ENCODE results near the gene MYO3B. TPM values are rescaled to one million over a fixed set of nuclear protein-coding genes. Genes with fewer than 3 reads are reported as not detected.
A peak's percentile ranks its signal among the peaks of the same experiment; 100 is the strongest.

The MYO3B gene
- total and polyA plus RNA-seq, 2 experiments from 2014 or later: 0.11 TPM; not detected in 1

DNA sequence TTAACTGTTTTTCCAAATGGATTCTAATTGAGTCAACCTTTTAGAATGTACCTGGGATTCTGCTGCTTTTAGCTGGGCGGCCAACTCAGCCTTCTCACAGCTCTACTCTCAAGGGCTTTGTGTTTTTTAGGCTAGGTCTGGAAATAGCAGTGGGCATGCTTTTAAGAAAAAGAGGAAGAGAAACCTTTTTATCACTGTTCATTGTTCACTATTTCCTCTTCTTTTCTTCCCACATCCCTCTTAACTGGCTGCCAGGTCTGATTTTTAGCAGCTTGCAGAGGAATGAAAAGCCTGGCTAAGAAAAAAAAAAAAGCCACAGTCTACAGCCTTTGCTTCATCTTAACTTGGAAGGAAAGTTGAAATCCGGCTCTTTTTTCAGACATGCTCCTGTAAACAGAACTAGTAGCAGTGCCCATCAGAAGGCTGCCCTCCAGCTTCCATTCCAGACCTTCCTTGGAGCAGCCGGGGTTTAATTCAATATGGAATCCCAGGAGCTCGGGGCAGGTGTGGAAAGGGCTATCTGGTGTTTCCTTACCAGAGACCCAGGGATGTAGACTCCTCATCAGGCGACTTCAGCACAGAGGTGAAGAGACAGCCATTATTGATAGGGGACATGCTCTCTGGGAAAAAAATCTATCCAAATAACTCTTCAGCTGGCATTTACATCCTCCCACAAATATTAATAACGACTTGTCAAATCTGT is 230.7 kb downstream of the MYO3B start:
- DNase-seq: no peak
- H3K79me2 ChIP-seq (ENCODE audit: insufficient read depth): no peaks in the 10 kb centered on the region
- no peaks in the 10 kb centered on the region for H3K36me3 ChIP-seq (ENCODE audit: low read depth)
- WGBS, 2 experiments (ENCODE audit: low coverage in 1 of 2, low lambda C conversion rate in 2 of 2, missing lambda C conversion rate in 2 of 2): 19 to 23% methylated on average over 6 of the region's 6 CpGs
- H3K27ac ChIP-seq: no peak overlapping the region
- H4K20me1 ChIP-seq (ENCODE audit: insufficient read depth): no peaks in the 10 kb centered on the region
- no peak overlapping the region for H3K4me3 ChIP-seq
- in situ Hi-C loops (cut with MboI): loop anchor here (25.0 kb wide), 1 partner anchor 404 kb away; the partner anchor contains the start of gene GAD1
- no peak for TF ChIP-seq EZH2 (IDR thresholded peaks at IDR 0.05; ENCODE audit: insufficient read depth, poor library complexity, severe bottlenecking)
- TF ChIP-seq EZH2phosphoT487 (IDR thresholded peaks at IDR 0.05; ENCODE audit: insufficient read depth, low read depth): no peak
- no peak overlapping the region for H3K9ac ChIP-seq
- H3K4me2 ChIP-seq (ENCODE audit: unreplicated experiment): no peak overlapping the region
- peaks cover 14% of the 10 kb centered on the region for H3K27me3 ChIP-seq (replicated peaks; ENCODE audit: insufficient read depth)
- no peaks in the 10 kb centered on the region for H3F3A ChIP-seq (ENCODE audit: insufficient read depth)
- H3K4me1 ChIP-seq (ENCODE audit: insufficient read depth): no peaks in the 10 kb centered on the region
- H2AFZ ChIP-seq: no peak overlapping the region
- H3K9me2 ChIP-seq (ENCODE audit: insufficient read depth): no peaks in the 10 kb centered on the region
- no peaks in the 10 kb centered on the region for H3K9me3 ChIP-seq (ENCODE audit: low read depth)

GRCh38 chr2:170409164-170409535 is 231.2 kb downstream of the MYO3B start:
- H3K27ac ChIP-seq: no peak overlapping the region
- in situ Hi-C loops (cut with MboI): loop anchor here (25.0 kb wide), 1 partner anchor 403 kb away; the partner anchor contains the start of gene GAD1
- no peaks in the 10 kb centered on the region for H3K4me1 ChIP-seq (ENCODE audit: insufficient read depth)
- peak overlapping the region; percentile 41; the same call in 1 of the 2 replicates for H3K4me3 ChIP-seq
- H3F3A ChIP-seq (ENCODE audit: insufficient read depth): no peaks in the 10 kb centered on the region
- no peaks in the 10 kb centered on the region for H3K79me2 ChIP-seq (ENCODE audit: insufficient read depth)
- H3K27me3 ChIP-seq (replicated peaks; ENCODE audit: insufficient read depth): peaks cover 14% of the 10 kb centered on the region
- H3K4me2 ChIP-seq (ENCODE audit: unreplicated experiment): peak overlapping the region; percentile 61
- H3K9ac ChIP-seq: no peak overlapping the region
- no peaks in the 10 kb centered on the region for H4K20me1 ChIP-seq (ENCODE audit: insufficient read depth)
- 2 to 3% methylated on average over 9 of the region's 9 CpGs for WGBS, 2 experiments (ENCODE audit: low coverage in 1 of 2, low lambda C conversion rate in 2 of 2, missing lambda C conversion rate in 2 of 2)
- H3K9me2 ChIP-seq (ENCODE audit: insufficient read depth): no peaks in the 10 kb centered on the region
- peak; percentile 82 for DNase-seq
- no peaks in the 10 kb centered on the region for H3K36me3 ChIP-seq (ENCODE audit: low read depth)
- TF ChIP-seq EZH2 (IDR thresholded peaks at IDR 0.05; ENCODE audit: insufficient read depth, poor library complexity, severe bottlenecking): no peak
- no peak for TF ChIP-seq EZH2phosphoT487 (IDR thresholded peaks at IDR 0.05; ENCODE audit: insufficient read depth, low read depth)
- peak overlapping the region; percentile 31; the same call in 1 of the 2 replicates for H2AFZ ChIP-seq
- no peaks in the 10 kb centered on the region for H3K9me3 ChIP-seq (ENCODE audit: low read depth)

DNA sequence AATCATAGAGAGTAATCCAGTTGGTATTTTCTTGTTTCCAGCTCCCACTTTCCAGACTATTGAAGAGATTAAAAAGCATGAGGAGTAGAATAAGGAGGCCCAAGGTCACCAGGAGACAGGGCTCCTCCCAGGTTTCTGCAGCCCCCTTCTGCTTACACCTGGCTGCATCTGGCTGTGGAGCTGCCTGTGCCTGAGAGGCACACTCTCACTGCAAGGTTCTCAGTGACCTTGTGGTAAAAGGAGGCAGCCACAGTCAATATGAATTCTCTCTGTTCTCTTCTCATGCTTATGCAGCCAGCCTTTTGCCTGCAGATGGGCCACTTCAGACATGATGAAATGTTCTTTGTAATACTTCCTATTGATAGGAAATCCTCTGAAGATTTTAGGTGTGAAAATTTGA is 233.7 kb downstream of the MYO3B start:
- TF ChIP-seq EZH2 (IDR thresholded peaks at IDR 0.05; ENCODE audit: insufficient read depth, poor library complexity, severe bottlenecking) (no peak), EZH2phosphoT487 (IDR thresholded peaks at IDR 0.05; ENCODE audit: insufficient read depth, low read depth) (no peak)
- Histone ChIP-seq H3K79me2 (ENCODE audit: insufficient read depth) (no peaks in the 10 kb centered on the region), H3K9me2 (ENCODE audit: insufficient read depth) (no peaks in the 10 kb centered on the region), H3K4me1 (ENCODE audit: insufficient read depth) (no peaks in the 10 kb centered on the region), H3K27ac (no peak overlapping the region), H2AFZ (no peak overlapping the region), H3F3A (ENCODE audit: insufficient read depth) (no peaks in the 10 kb centered on the region), H4K20me1 (ENCODE audit: insufficient read depth) (no peaks in the 10 kb centered on the region), H3K9ac (no peak overlapping the region), H3K4me3 (no peak overlapping the region), H3K9me3 (ENCODE audit: low read depth) (no peaks in the 10 kb centered on the region), H3K4me2 (ENCODE audit: unreplicated experiment) (no peak overlapping the region), H3K27me3 (replicated peaks; ENCODE audit: insufficient read depth) (peaks cover 14% of the 10 kb centered on the region), H3K36me3 (ENCODE audit: low read depth) (no peaks in the 10 kb centered on the region)
- no peak for DNase-seq
- in situ Hi-C loops (cut with MboI): loop anchor here (25.0 kb wide), 1 partner anchor 401 kb away; the partner anchor contains the start of gene GAD1

- Histone ChIP-seq H3K4me3 (no peak overlapping the region), H3K9ac (no peak overlapping the region), H3K9me2 (ENCODE audit: insufficient read depth) (no peaks in the 10 kb centered on the region), H3K27me3 (replicated peaks; ENCODE audit: insufficient read depth) (no peaks in the 10 kb centered on the region), H3K9me3 (ENCODE audit: low read depth) (no peaks in the 10 kb centered on the region), H3K36me3 (ENCODE audit: low read depth) (no peaks in the 10 kb centered on the region), H3K4me1 (ENCODE audit: insufficient read depth) (no peaks in the 10 kb centered on the region), H3K27ac (no peak overlapping the region), H2AFZ (no peak overlapping the region), H3F3A (ENCODE audit: insufficient read depth) (peaks cover 5% of the 10 kb centered on the region; the same call in 1 of the 2 replicates), H4K20me1 (ENCODE audit: insufficient read depth) (no peaks in the 10 kb centered on the region), H3K4me2 (ENCODE audit: unreplicated experiment) (no peak overlapping the region), H3K79me2 (ENCODE audit: insufficient read depth) (no peaks in the 10 kb centered on the region)
- 13 to 21% methylated on average over 9 to 11 of the region's 11 CpGs for WGBS, 2 experiments (ENCODE audit: low coverage in 1 of 2, low lambda C conversion rate in 2 of 2, missing lambda C conversion rate in 2 of 2)
- no peak for DNase-seq
- in situ Hi-C loops (cut with MboI): loop anchor here (25.0 kb wide), 1 partner anchor 391 kb away; the partner anchor contains the start of gene GAD1
- no peak for TF ChIP-seq EZH2 (IDR thresholded peaks at IDR 0.05; ENCODE audit: insufficient read depth, poor library complexity, severe bottlenecking)
- no peak for TF ChIP-seq EZH2phosphoT487 (IDR thresholded peaks at IDR 0.05; ENCODE audit: insufficient read depth, low read depth)
These were observed 243.2 kb downstream of the MYO3B start for GRCh38 chr2:170420961-170421687.

All from GM23248 (cell line).